IPS DF 4.7 (cell line): ENCODE data around the gene PRDM2.
"Not testable (repeated sequence)": the region's sequence is repeated elsewhere in the genome, so short reads cannot be mapped to it uniquely, and the experiment has no call there.

Experiments used
- DNase-seq: peaks from one replicate; pipeline ENCODE4 v3.0.0-alpha.2; 2013; ENCODE audit warnings: low spot score; ENCODE audit errors: extremely low read depth

The PRDM2 gene

GRCh38 chr1:13700521-13701270 lies 708 bp downstream of the PRDM2 start:
- no peak for DNase-seq

DNA sequence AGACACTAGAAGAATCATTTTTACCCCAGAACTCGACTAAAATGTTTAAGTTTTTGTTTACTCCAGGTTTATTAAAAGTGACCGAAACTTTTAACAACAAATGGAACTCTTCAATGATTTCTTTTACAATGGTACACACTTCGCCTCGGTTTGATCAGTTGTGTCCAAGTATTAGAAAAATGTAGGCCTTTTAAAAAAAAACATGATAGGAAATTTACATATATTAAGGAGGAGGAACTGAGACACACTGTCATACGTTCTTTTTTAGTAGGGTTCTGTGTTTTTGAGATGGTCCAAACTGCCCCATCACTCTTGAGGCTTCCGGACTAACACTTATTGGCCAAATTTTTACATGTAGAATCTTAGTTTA lies 1.3 kb downstream of the PRDM2 start:
- DNase-seq, result no peak

DNA sequence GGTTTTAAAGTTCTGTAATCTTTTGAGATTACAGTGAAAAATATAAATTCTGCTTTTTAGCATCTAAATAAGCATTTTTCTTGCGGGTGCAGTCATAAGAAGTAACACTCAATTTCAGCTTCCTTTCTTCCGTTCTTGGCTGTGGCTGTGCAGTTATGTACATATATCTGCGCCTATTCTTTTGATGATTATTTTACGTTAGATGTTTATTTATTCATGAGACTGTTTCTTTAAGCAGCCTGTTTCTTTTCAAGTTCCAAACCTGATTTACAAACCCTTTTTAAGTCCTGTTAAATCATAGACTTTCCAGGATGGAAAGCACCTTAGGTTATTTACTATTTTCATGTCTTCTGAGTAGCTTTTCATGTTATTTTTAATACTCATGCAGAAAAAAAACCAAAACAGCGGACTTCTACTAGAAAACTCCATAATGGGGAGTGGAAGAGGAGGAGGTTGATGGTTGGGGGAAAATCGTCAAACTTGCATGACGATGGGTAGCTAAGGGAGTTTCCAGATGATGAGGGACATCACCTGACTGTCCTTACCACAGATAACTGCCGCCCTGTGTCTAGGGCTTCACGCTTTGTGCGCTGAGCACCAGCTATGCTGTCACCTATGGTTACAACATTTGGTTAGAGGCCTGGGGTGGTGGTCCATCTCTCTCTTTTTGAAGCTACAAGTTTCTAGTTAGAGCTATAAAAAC lies 2.6 kb downstream of the PRDM2 start:
- DNase-seq, result no peak

- no peak for DNase-seq
Measured at GRCh38 chr1:13703128-13703513, 3.1 kb downstream of the PRDM2 start.

DNA sequence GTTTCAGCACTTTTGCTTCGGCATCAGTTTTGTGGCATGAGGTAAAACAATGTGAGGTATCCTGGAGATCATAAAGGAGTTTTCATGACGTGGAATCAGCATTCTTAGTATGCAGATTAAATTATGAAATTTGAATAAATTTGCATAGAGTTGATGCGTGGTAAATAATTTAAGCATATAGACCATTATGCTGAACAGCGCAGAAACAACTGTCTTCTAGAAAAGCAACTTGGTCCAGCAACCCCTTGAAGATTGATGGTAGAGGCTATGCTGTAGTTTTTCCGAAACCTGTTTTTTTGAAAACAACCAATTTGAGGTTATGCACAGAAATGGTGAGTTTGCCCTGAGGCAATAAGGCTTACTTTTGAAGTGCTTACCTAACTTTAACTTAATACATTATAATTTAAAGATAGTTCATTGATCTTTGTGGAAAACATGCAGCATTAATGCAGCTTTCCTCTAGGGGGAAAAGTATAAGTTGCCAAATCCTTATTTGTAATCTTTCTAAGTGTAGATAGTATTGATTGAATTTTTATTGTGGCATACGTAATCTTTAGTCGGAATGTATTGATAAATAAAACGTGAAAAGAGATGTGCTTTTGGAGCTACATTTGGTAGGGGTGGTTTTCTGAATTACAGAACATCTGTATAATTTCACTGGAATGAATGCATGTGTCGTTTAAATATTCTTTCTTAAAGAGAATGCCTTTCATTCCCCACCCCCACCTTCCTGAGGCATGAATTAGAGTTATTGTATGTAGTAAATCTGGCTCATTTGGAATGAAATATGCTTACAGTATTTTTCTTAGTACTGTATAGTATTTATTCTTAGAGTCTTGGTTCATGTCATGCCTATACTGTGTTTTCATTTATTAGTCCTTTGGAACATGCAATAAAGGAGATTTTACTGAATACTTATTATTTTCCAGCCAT lies 3.8 kb downstream of the PRDM2 start:
- no peak for DNase-seq

DNA sequence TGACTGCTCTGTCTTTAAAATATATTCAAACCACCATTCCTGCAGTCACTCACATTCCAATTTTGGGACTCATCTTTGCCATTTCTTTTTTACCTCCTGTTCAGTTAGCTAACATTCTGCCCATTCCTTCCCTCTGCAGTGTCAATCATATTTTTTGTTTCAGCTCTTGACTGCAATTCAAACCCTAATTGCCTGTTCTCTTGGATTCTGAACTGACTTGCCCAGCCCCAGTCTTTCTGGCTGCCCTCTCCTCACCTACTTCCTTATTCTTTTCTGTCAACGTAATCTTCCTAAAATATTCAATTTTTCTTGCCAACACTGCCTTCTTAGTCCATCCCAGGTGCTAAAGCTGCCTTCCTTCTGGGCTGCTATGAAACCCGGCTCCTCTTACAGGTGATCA lies 6.1 kb downstream of the PRDM2 start:
- DNase-seq, result no peak

DNA sequence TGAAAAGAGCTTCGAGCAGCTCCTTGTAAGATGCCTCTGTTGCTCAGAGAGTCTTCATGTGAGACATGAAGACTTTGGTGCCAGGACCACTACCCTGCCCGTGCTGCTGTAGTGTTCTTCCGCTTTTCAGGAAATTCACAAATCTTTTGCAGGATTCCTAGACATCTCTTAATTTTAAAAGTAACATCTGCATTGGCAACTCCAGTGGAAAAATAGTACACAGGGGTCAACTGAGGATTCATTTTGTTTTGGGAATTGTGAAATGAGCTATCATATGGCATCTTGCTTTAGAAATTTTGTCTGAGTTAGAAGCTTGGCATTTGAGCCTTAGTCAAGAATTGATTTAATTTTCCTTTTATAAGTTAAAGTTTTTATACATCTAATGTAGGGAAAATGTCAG lies 7.2 kb downstream of the PRDM2 start:
- DNase-seq, result no peak

- DNase-seq, result no peak
Measured at GRCh38 chr1:13708380-13708982, 8.5 kb downstream of the PRDM2 start.

GRCh38 chr1:13710086-13710485 lies 10.1 kb downstream of the PRDM2 start:
- no peak for DNase-seq

DNA sequence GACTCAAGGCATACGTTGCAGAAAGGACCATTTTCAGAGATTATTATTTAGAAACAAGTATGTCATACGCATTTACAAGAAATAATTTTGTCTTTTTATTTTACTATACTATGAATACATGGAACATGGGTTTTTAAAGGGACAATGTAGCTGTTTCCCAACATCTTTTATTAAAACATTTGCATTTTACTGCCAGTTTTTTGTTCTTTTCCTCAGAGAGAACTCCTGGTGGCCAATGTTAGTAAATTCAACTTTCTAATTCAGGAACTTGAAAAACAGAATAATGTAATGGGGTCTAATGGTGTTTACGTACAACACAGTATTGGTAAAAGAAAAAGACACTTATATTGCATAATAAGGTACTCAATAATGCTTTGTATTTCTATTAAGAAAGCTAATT lies 14.9 kb downstream of the PRDM2 start:
- no peak for DNase-seq

GRCh38 chr1:13715616-13716287 lies 15.8 kb downstream of the PRDM2 start:
- DNase-seq, result not testable (repeated sequence)

DNA sequence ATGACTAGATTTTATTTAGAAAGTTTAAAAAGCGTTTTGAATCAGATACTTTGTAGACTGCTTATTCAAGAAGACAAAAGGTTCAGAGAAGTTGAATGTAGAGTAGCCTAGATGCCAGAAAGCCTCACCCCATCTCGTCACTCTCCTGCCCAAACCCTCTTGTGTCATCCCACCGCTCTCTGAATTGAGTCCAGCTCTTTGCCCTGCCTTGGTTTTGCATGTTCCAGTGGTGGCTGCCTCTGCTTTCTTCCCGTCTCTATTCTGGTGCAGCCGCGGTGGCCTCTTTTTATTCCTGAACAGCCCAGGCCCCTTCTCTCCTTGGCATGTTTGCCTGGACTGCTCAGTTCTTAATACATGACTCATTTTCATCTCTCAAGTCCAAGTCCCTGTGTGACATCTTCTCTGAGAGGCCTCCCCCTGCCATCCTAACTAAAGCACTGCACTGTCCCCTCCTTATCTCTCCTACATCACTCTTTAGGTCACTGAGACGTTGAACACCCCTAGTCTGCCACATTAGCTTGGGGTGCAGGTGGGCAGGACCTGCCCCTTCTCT lies 22.9 kb downstream of the PRDM2 start:
- DNase-seq, result no peak

GRCh38 chr1:13723810-13724209 lies 23.8 kb downstream of the PRDM2 start:
- DNase-seq, result no peak

- no peak for DNase-seq
Measured at GRCh38 chr1:13725714-13726175, 25.8 kb downstream of the PRDM2 start.

DNA sequence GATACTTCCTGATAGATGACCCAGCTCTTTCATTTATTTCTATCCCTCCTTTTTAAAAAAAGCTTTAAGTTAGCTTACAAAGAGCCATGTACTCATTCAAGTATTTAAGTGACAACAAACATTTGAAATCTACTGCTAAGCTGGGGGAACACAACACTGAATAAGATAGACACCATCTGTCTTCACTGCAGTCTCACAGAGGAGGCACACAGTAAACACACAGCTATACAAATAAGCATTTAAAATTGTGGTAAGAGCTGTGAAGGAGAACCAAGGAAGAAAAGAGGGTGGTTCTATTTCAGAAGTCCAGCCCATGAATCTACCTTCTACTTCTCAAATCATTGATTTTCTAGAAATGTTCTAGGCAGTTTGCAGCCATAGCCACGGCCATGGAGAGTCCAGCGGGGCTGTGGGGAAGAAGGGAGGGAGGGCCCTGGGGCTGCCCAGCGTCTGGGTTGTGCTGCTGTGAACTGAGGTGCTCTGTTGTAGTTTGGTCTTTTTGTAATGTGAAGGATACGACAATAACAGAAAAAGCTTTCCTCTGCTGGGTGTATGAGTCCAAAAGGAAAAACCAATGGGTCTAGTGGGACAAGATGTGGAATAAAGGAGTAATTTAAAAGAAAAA lies 28.2 kb downstream of the PRDM2 start:
- no peak for DNase-seq

- no peak for DNase-seq
Measured at GRCh38 chr1:13730291-13730690, 30.3 kb downstream of the PRDM2 start.

DNA sequence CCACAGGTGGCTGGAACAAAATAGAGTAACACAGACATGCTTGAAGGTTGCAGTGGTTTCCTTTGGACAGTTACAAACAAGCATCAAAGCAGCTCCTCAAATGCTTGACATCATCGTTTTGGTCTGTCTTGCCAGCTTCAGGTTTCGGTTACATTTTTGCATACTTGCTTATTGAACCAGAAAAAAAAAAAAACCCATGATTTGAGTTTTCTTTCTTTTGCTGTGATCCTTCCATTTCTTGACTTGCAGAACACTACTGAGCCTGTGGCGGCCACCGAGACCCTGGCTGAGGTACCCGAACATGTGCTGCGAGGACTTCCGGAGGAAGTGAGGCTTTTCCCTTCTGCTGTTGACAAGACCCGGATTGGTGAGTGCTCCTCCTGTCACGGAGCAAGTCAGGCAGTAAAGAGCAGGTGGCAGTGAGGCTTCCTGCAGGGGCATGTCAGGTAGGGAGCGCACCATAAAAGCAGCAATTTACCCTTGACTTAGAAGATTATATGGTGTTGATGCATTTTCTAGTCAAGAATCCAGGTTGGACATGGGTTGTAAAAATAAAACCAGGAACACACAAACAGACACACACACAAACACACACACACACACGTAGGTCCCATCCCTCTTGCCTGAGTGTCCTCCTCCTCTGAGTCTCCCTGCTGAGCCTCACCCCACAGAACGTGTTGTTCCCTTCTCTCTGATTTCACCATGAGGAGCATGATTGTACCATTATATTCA lies 30.9 kb downstream of the PRDM2 start:
- DNase-seq, result no peak

DNA sequence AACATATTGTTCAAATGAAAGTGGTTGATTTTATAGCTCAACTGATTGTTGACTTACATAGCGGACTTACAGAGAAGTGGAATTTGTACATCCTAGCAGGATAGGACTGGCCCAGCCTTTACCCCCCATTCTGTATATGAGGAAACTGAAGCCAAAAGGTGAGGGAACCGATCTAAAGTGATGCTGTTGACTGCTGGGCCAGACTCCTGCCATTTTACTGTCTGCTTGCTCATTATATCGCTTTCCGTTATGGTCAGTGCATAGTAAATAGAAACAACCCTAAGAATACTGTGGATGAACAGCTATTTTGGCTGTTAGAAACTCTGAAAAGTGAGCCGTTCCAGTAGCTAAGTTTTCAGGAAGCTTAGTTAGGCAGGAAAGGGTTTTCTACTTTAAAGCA lies 31.9 kb downstream of the PRDM2 start:
- DNase-seq, result no peak

- DNase-seq, result no peak
Measured at GRCh38 chr1:13732971-13733667, 33.1 kb downstream of the PRDM2 start.
